OCI-LY7 (cell line): ENCODE measurements around the gene GOLPH3L. TPM values are rescaled to one million over a fixed set of nuclear protein-coding genes. Genes with fewer than 3 reads are reported as not detected.

Source experiments
- BruUV-seq: library from RNA; stranded (reverse); fragments of 400-500 nt; replicated peaks from 2 replicates; lab custom pipeline; 2021; lab: Mats Ljungman, UMichigan
- CTCF ChIA-PET: fragments of 300-600 bp; sonication (Branson Sonifier 250); formaldehyde crosslinking; loops from one replicate; lab custom pipeline; 2022; ENCODE audit warnings: antibody characterized with exemption; ENCODE audit not compliant: unreplicated experiment; lab: Charles Lee
- POLR2A ChIA-PET: fragments of 300-600 bp; sonication (Branson Sonifier 250); formaldehyde crosslinking; loops from one replicate; lab custom pipeline; 2022; ENCODE audit warnings: antibody characterized with exemption; lab: Charles Lee
- DNase-seq: peaks from one replicate; pipeline ENCODE4 v3.0.0-alpha.2; 2015; ENCODE audit warnings: low spot score
- H2AFZ ChIP-seq: fragments of 200-600 bp; sonication (generic), shearing (Covaris generic); 2 replicates; pipeline ENCODE4 v1.6.1; 2014; ENCODE audit warnings: mild to moderate bottlenecking, antibody characterized with exemption, low read length, moderate library complexity
- H3K27ac ChIP-seq: fragments of 200-600 bp; sonication (generic); 2 replicates; pipeline ENCODE4 v1.5.1; 2014; ENCODE audit warnings: mixed run types, low read depth, mild to moderate bottlenecking, moderate library complexity, low read length, inconsistent platforms; ENCODE audit not compliant: poor library complexity, severe bottlenecking
- H3K36me3 ChIP-seq: fragments of 200-600 bp; sonication (generic); 2 replicates; pipeline ENCODE4 v1.6.1; 2014; ENCODE audit warnings: mild to moderate bottlenecking, antibody characterized with exemption, low read length, moderate library complexity, mixed read lengths; ENCODE audit not compliant: insufficient read depth
- H3K4me1 ChIP-seq: fragments of 200-600 bp; sonication (generic); 2 replicates; pipeline ENCODE4 v1.5.1; 2014; ENCODE audit warnings: mild to moderate bottlenecking, low read length; ENCODE audit not compliant: insufficient read depth, poor library complexity, severe bottlenecking
- H3K4me2 ChIP-seq: fragments of 200-600 bp; sonication (generic); 2 replicates; pipeline ENCODE4 v1.6.1; 2014; ENCODE audit warnings: mild to moderate bottlenecking, low read length
- H3K4me3 ChIP-seq: fragments of 200-600 bp; sonication (generic); 2 replicates; pipeline ENCODE4 v1.5.1; 2014; ENCODE audit warnings: mild to moderate bottlenecking, low read depth, low read length; ENCODE audit not compliant: poor library complexity, severe bottlenecking
- H3K79me2 ChIP-seq: fragments of 200-600 bp; sonication (generic); 2 replicates; pipeline ENCODE4 v1.6.1; 2016; ENCODE audit warnings: low read depth, mild to moderate bottlenecking, low read length, moderate library complexity, mixed read lengths; ENCODE audit not compliant: insufficient read depth
- H3K9me2 ChIP-seq: fragments of 200-600 bp; sonication (generic); 2 replicates; pipeline ENCODE4 v1.6.1; 2016; ENCODE audit warnings: mild to moderate bottlenecking, low read length, mixed read lengths; ENCODE audit not compliant: insufficient read depth
- H3K9me3 ChIP-seq: fragments of 200-600 bp; sonication (generic); 2 replicates; pipeline ENCODE4 v1.6.1; 2014; ENCODE audit warnings: mild to moderate bottlenecking, mixed run types, low read length, mixed read lengths
- H4K20me1 ChIP-seq: fragments of 200-600 bp; sonication (generic); 2 replicates; pipeline ENCODE4 v1.6.1; 2014; ENCODE audit warnings: mild to moderate bottlenecking, antibody characterized with exemption, low read length, moderate library complexity, mixed read lengths; ENCODE audit not compliant: insufficient read depth
- EZH2phosphoT487 ChIP-seq: fragments of 200-600 bp; sonication (generic); IDR thresholded peaks from 2 replicates; pipeline ENCODE4 v1.6.1; 2018; ENCODE audit warnings: low read depth, borderline replicate concordance, mild to moderate bottlenecking, mixed run types, antibody characterized with exemption, low read length, moderate library complexity, mixed read lengths
- intact Hi-C: fragments of 100-400 bp; cut with micrococcal nuclease; formaldehyde crosslinking; loops from one replicate; pipeline ENCODE4 v1.10.0; 2022; ENCODE audit not compliant: unreplicated experiment
- small RNA-seq: library from RNA; depleted of rRNA; stranded (forward); fragments of <200 nt; gene quantifications from one replicate; pipeline ENCODE3, GENCODE V24; 2014
- total RNA-seq, 2 experiments: library from RNA; depleted of rRNA in 1 of 2; stranded (reverse); fragments of >200 nt in 1 of 2; shearing (Covaris generic) in 1 of 2; gene quantifications; 2 replicates each; pipeline ENCODE4 v1.2.3, GENCODE V29; 2014 to 2022
- TF ChIP-seq, protein P1 (sequence below): fragments of 200-600 bp; sonication (generic); conservative IDR thresholded peaks from 2 replicates; pipeline ENCODE4 v1.5.1; 2014; ENCODE audit warnings: mild to moderate bottlenecking, antibody characterized with exemption, low read length, moderate library complexity, mixed read lengths

GOLPH3L gene
- total RNA-seq, 2 experiments from 2014 or later = 6.2 to 29.0 TPM

DNA sequence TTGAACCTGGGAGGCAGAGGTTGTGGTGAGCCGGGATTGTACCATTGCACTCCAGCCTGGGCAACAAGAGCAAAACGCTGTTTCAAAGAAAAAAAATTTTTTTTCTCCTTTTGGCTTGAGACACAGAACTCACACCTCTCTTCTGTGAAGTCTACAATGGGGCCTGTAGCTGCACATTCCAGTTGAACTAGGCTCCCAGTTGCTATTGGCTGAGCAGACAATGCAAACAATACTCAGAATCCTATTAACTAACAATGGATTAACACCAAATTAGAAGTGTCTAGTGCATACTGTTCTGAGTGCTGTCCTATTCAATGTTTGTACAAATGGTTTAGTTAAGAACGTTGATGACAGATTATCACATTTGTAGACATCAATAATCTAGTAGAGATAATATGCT lies 100.0 kb downstream of the GOLPH3L start:
- TF ChIP-seq, protein P1, sequence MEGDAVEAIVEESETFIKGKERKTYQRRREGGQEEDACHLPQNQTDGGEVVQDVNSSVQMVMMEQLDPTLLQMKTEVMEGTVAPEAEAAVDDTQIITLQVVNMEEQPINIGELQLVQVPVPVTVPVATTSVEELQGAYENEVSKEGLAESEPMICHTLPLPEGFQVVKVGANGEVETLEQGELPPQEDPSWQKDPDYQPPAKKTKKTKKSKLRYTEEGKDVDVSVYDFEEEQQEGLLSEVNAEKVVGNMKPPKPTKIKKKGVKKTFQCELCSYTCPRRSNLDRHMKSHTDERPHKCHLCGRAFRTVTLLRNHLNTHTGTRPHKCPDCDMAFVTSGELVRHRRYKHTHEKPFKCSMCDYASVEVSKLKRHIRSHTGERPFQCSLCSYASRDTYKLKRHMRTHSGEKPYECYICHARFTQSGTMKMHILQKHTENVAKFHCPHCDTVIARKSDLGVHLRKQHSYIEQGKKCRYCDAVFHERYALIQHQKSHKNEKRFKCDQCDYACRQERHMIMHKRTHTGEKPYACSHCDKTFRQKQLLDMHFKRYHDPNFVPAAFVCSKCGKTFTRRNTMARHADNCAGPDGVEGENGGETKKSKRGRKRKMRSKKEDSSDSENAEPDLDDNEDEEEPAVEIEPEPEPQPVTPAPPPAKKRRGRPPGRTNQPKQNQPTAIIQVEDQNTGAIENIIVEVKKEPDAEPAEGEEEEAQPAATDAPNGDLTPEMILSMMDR = no peak
- no peak for TF ChIP-seq EZH2phosphoT487
- intact Hi-C loops = no loop called here
- no peak overlapping the region for H2AFZ ChIP-seq
- no peak overlapping the region for H3K4me3 ChIP-seq
- H3K27ac ChIP-seq = no peak overlapping the region
- H3K4me2 ChIP-seq = no peak overlapping the region
- no peak for DNase-seq
- no peaks in the 10 kb centered on the region for H4K20me1 ChIP-seq
- POLR2A ChIA-PET = interaction anchor here (0.8 to 1.5 kb wide), 3 partner anchors 10 to 31 kb away, joined by 3 read pairs; partner anchors contain the start of gene MCL1
- BruUV-seq = no TSS peak
- no peaks in the 10 kb centered on the region for H3K79me2 ChIP-seq
- CTCF ChIA-PET = no interaction called here
- no peaks in the 10 kb centered on the region for H3K9me2 ChIP-seq
- H3K9me3 ChIP-seq = no peaks in the 10 kb centered on the region
- peaks cover 4% of the 10 kb centered on the region; the same call in 1 of the 2 replicates for H3K36me3 ChIP-seq
- H3K4me1 ChIP-seq = no peaks in the 10 kb centered on the region

Small RNA genes lying within 50 kb of the gene (small RNA-seq; reads per million reads assigned to genes)
- not detected for gene RF00015
- not detected for gene RF00561
- not detected for gene RNU6-1042P

Other genes with a start within 250 kb of the GOLPH3L start
- 29.4 and 42.0 TPM in 2 replicates for gene TARS2, start 209.7 kb downstream of the GOLPH3L start, total RNA-seq (2014; rRNA removed; shearing (Covaris generic))
- 55.3 and 62.5 TPM in 2 replicates for gene TARS2, start 209.7 kb downstream of the GOLPH3L start, total RNA-seq (2022)
- 0.70 and 2.0 TPM in 2 replicates for gene ECM1, start 189.0 kb downstream of the GOLPH3L start, total RNA-seq (2014; rRNA removed; shearing (Covaris generic))
- 2.7 and 3.8 TPM in 2 replicates for gene ECM1, start 189.0 kb downstream of the GOLPH3L start, total RNA-seq (2022)
- gene FALEC, start 181.4 kb downstream of the GOLPH3L start, total RNA-seq (2014; rRNA removed; shearing (Covaris generic)) = 0.47 and 2.8 TPM in 2 replicates
- gene FALEC, start 181.4 kb downstream of the GOLPH3L start, total RNA-seq (2022) = 1.9 and 2.7 TPM in 2 replicates
- gene ADAMTSL4, start 147.7 kb downstream of the GOLPH3L start, total RNA-seq (2014; rRNA removed; shearing (Covaris generic)) = not detected in 2 replicates
- 0.24 TPM in 1 of 2 replicates, not detected in the other for gene ADAMTSL4, start 147.7 kb downstream of the GOLPH3L start, total RNA-seq (2022)
- gene MCL1, start 117.5 kb downstream of the GOLPH3L start, total RNA-seq (2014; rRNA removed; shearing (Covaris generic)) = 102 and 125 TPM in 2 replicates
- gene MCL1, start 117.5 kb downstream of the GOLPH3L start, total RNA-seq (2022) = 144 and 157 TPM in 2 replicates
- gene ENSA, start 67.5 kb downstream of the GOLPH3L start, total RNA-seq (2014; rRNA removed; shearing (Covaris generic)) = 97.1 and 116 TPM in 2 replicates
- gene ENSA, start 67.5 kb downstream of the GOLPH3L start, total RNA-seq (2022) = 164 and 166 TPM in 2 replicates
- gene HORMAD1, start 23.7 kb upstream of the GOLPH3L start, total RNA-seq (2014; rRNA removed; shearing (Covaris generic)) = not detected in 2 replicates
- gene HORMAD1, start 23.7 kb upstream of the GOLPH3L start, total RNA-seq (2022) = 0.22 and 0.89 TPM in 2 replicates
- 38.7 and 47.4 TPM in 2 replicates for gene CTSS, start 68.6 kb upstream of the GOLPH3L start, total RNA-seq (2014; rRNA removed; shearing (Covaris generic))
- gene CTSS, start 68.6 kb upstream of the GOLPH3L start, total RNA-seq (2022) = 40.6 and 42.6 TPM in 2 replicates
- 1.6 and 1.8 TPM in 2 replicates for gene CTSK, start 111.1 kb upstream of the GOLPH3L start, total RNA-seq (2014; rRNA removed; shearing (Covaris generic))
- 1.8 and 2.1 TPM in 2 replicates for gene CTSK, start 111.1 kb upstream of the GOLPH3L start, total RNA-seq (2022)
- 14.1 and 21.9 TPM in 2 replicates for gene ARNT, start 179.4 kb upstream of the GOLPH3L start, total RNA-seq (2014; rRNA removed; shearing (Covaris generic))
- gene ARNT, start 179.4 kb upstream of the GOLPH3L start, total RNA-seq (2022) = 29.7 and 32.6 TPM in 2 replicates
- not detected in 2 replicates for gene CTXND2, start 190.0 kb upstream of the GOLPH3L start, total RNA-seq (2014; rRNA removed; shearing (Covaris generic))
- not detected in 2 replicates for gene CTXND2, start 190.0 kb upstream of the GOLPH3L start, total RNA-seq (2022)
- 42.3 and 66.8 TPM in 2 replicates for gene SETDB1, start 229.2 kb upstream of the GOLPH3L start, total RNA-seq (2014; rRNA removed; shearing (Covaris generic))
- gene SETDB1, start 229.2 kb upstream of the GOLPH3L start, total RNA-seq (2022) = 73.6 and 81.1 TPM in 2 replicates